Measurements from ENCODE around the gene KRTAP19-5.

Gene KRTAP19-5

GRCh38 chr21:30502041-30502440 lies at the start of gene KRTAP19-5:
KRTAP19-5 (minus strand) TSS chr21:30502141; CDS start chr21:30502090, 51 bp downstream.
- no peak for DNase-seq

- DNase-seq = no peak
These were observed 39.8 kb upstream of the KRTAP19-5 start, which contains the start of gene KRTAP19-6 for GRCh38 chr21:30541764-30542163. KRTAP19-6 (minus strand) TSS chr21:30541864; CDS start chr21:30541833, 31 bp downstream.

- DNase-seq = no peak
These were observed 16.9 kb upstream of the KRTAP19-5 start for GRCh38 chr21:30518876-30519275.

- DNase-seq = no peak
These were observed 13.7 kb upstream of the KRTAP19-5 start for GRCh38 chr21:30515681-30516080.

GRCh38 chr21:30505621-30506205 lies 3.8 kb upstream of the KRTAP19-5 start:
- peak; percentile 8 for DNase-seq

DNA sequence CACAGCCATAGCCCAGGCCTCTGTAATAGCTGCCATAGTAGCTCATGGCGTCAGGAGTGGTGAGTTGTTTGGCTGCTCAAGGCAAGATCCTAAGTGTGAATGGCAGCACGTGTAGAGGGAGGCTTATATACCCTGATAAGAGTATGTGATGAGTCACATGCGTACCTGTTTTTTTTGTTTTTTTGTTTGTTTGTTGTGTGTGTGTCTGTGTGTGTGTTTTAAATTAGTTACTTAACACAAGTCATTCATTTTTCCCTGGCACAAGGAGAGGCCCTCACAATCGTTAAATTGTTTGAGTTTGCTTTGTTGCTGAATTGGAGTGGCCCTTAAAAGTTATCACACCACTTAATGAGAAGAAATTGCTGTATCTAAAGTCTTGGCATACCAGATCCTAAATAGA lies 4.9 kb downstream of the KRTAP19-5 start, which contains the start of gene KRTAP19-4:
KRTAP19-4 (minus strand) TSS at position 101 of the 400 bp plus-strand sequence; CDS start at position 46, 55 bp downstream.
- DNase-seq = no peak

- DNase-seq = no peak
These were observed 9.9 kb downstream of the KRTAP19-5 start, which contains the start of gene KRTAP19-3 for GRCh38 chr21:30491963-30492428. KRTAP19-3 (minus strand) TSS chr21:30492013; CDS start chr21:30491957, 56 bp downstream.

- no peak for DNase-seq
These were observed 14.6 kb downstream of the KRTAP19-5 start, which contains the start of gene KRTAP19-2 for GRCh38 chr21:30487336-30487735. KRTAP19-2 (minus strand) TSS chr21:30487436; CDS start chr21:30487348, 88 bp downstream.

DNA sequence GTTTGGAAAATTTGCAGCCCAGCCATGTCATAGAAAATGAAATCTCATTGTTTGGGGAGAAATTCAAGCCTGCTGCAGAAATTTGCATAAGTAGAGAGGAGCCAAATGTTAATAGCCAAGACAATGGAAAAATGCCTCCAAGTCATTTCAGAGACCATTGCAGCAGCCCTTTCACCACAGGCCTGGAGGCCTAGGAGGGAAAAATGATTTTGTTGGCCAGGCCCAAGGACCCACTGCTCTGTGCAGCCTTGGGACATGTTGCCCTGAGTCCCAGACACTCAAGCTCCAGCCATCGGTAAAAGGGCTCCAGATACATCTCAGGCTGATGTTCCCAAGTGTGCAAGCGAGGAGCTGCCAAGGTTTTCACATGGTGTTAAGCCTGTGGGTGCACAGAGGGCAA lies 15.8 kb downstream of the KRTAP19-5 start:
- no peak for DNase-seq

- DNase-seq = no peak
These were observed 19.8 kb downstream of the KRTAP19-5 start for GRCh38 chr21:30482130-30482529.

GRCh38 chr21:30480145-30480544 lies 21.8 kb downstream of the KRTAP19-5 start, which contains the start of gene KRTAP19-1:
KRTAP19-1 (minus strand) TSS chr21:30480367; CDS start chr21:30480317, 50 bp downstream.
- no peak for DNase-seq

DNA sequence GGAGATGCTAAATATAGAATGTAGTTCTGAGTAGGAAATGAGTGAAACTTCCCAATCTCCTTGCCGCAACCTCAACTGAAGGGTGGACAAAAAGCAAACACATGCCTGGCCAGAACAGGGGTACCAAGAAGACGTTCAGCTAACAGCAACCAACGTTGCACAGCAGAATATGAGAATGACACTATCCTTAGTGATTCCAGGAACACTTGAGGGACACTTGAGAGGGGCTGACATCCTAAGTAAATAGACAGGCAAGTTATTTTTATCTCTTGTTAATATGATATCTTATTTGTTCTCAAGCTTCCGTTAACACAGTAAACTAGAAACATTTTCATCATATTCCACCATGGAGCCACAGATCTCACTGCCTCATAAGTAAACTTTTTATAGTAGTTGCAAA lies 22.7 kb downstream of the KRTAP19-5 start:
- DNase-seq = no peak

DNA sequence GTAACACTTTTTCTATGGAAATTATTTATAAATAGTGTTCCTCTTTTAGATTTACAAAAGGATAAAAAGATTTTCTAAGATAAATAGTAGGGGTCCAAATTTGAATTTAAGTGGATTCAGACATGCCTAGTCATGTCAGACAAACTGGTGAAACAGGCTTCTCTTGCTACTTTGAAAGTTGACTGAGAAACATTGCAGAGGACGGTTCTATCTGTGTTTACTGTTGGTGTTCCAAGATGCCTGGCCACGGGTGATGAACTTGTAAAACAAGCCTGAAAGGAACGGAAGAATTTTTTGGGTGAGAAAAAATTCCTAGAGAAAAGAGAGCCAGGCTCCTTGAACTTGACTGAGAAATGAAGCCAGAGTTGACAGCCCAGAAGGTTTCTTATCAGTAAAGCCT lies 23.9 kb downstream of the KRTAP19-5 start:
- no peak for DNase-seq

DNA sequence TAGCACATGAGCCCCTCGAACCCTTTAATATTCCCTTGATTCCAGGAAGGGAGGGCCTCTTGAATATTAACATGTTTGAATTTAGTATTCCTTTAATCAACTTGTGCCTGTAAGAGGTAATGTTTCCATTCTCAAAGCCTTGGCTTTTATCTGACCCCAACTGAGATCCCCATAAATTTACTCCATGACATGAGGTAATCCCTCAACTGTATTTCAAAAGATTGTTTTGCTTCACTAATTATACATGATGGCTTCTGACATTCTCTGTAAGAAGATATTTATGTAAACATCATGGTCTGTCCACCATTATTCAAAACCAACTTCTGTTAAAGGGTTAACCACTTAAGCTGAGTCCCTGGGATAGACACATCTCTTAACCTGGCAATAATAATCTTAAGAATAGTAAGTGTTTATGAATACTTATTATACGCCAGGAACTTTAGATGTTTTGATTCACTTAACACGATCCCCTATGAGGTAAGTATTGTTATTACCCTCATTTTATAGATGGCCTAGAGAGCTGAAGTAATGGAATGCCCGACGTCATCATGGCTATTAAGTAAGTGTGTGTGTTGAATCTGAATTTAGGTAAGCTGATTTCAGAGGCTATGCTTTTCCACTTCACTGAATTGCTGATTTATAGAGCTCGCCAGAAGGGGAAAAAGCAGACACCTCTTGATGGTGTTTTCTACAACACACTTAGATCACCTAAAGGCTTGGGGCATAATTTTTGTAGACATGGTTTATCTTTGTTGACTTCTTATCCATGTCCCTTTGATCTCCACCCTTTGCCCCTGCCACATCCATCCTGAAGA lies 32.8 kb downstream of the KRTAP19-5 start:
- DNase-seq = no peak

- DNase-seq = no peak
These were observed 38.2 kb downstream of the KRTAP19-5 start for GRCh38 chr21:30463713-30464112.
